GM18867 (cell line): ENCODE data around the gene MSI2.

Experiments
- ATAC-seq: cut with Tn5 transposase; IDR thresholded peaks from one replicate; pipeline ENCODE4 v1.9.1; 2021; ENCODE audit warnings: mild to moderate bottlenecking, moderate library complexity; ENCODE audit not compliant: unreplicated experiment

Gene MSI2

DNA sequence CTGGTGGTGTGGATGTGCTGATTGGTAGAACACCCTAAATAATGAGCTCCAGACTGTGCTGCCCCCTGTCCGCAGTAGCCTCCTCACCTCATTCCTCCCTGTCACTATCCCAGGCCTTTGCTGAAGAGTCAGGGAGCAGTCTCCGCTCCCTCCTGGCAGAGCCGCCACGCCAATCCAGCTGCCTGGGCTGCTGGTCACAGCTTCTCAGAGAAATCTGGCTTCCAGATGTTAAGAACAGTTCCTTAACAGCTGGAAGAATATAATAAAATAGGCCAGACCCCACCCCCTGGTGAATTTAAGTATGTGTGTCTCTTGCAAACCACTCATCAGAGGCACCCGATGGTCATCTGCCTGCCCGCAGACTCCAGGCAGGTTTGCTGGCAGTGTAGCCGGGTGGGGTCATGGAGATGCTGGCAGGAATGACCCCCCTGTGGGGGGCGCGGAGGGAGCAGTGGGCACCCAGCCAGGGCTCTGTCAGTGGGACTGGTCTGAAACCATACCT, 327.8 kb downstream of the MSI2 start:
- ATAC-seq: no peak

DNA sequence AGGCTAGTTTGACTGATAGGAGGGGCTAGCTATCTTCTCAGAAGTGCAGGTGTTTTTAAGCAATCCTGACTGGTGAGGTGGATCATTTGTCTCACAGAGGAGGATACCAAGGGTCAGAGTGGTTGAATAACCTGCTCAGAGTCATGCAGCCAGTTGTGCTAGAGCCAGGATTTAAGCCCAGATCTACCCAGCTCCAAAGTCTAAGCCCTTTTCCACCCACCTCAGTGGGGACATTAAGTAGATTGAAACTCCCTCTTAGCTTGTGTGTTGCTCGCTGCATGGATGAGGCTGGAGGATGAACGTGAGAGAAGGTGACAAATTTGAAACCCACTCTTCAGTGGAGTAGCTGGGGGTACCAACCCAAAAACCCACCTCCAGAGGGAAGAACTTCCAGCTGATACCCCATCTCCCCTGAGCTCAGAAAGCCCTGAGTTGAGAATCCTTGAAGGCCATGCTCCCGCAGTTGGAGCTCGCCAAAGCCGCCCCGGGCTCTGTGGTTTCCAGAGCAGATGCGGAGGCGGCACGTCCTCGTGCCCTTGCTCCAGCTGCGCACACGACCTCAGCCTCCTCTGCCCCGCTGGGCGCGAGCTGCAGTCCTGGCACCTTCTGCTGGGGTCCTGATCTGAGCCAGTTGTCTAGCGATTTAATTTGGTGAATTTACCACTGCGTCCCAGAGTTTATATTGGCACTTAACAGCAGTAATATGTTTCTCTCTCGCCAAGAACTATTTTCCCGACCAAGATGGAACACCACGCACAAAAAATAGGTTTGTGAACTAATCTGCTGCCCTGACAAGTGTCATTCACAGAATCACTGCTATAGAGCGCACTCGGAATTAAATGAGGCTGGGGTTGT, 329.2 kb downstream of the MSI2 start:
- no peak for ATAC-seq

DNA sequence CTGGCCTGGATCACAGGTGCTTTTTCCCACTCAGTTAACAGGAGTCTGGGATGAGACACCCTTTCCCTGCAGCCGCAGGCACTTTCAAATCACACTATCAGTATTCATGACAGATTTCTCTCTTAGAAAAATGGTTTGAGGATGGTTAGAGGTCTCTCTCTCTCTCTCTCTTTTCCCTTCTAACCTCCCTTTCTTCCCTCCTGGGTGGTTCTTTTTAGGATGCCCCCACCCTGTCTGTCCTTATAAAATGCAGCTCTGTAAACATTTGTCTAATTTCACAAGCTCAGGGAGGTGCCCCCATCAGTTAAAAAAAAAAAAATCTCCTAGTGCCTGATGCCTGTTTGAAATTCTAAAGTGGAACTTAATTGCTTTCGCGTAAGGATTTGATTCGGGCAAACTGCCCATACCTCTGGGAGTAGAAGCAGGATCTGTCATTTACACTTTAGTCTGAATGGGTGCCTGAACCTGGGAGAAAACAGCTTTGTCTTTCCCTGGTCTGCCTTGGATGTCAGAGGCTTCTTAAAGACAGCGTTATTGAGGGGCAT, 329.9 kb downstream of the MSI2 start:
- no peak for ATAC-seq

DNA sequence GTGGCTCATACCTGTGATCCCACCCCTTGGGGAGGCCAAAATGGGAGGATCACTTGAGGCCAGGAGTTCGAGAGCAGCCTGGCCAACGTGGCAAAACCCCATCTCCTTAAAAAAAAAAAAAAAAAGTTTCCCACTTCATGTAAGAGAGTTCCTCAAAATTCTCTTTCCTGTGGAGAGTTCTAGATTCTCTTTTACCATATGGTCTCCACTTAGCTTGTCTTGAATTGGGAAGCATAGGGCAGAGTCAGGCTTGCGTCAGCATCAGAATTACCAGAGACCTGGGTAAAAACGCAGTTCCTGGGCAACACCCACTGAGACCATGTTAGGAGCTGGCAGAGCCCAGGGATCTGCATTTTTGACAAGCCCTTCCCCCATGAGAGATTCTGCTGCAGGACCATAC, 330.4 kb downstream of the MSI2 start:
- ATAC-seq: no peak

DNA sequence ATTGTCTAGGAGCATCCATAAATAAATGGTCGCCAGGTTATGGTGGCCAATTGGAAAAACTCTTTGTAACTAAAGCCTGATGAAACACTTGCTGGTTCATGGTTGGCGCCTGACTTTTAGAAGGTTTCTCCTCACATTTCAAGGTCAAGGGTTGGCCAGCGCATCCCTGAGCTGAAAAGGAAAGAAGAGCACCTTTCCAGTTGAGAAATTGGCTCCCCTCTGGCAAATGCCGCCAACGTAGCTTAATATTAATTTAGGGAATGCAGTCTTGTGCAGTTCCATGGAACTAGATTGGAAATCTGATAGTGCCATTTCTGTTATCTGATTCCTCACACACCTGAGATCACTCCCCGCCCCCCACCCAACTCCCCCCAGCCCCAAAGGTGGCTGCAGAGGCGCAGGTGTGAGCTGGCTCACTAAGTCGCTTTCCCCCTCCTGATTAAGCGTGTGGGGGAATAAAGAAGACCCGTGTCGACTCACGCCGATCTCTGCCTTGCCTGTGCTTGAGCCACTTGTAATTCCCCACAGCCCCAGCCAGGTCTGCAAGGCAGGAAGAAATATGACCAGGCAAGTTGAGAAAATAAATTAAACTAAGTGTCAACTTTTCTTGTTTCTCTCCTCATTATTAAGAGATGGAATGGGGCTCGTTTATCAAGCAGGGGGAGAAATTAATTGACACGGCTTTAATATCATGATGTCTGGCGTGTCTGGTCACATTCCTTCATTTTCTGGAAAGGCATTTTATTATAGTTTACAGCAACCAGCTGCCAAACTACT, 331.1 kb downstream of the MSI2 start:
- no peak for ATAC-seq

DNA sequence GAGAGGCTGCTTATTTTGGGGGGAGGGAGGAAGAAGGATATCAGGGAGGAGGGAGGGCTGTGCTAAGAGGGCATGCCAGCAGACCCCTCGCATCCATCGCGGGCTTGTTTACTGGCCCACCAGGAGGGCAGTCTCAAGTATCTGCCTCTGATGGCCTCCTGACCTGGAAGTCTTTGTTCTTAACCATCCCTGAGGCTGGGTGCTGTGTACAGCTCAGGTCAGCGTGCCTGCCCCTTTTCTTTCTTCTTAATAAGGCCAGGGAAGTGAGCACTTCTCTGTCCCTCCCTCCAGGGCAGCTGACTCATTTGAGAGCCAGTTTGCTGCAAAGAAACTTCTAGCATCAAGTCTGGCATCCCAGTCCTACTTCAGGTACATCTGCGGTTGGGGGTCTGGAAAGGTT, 331.8 kb downstream of the MSI2 start:
- no peak for ATAC-seq

DNA sequence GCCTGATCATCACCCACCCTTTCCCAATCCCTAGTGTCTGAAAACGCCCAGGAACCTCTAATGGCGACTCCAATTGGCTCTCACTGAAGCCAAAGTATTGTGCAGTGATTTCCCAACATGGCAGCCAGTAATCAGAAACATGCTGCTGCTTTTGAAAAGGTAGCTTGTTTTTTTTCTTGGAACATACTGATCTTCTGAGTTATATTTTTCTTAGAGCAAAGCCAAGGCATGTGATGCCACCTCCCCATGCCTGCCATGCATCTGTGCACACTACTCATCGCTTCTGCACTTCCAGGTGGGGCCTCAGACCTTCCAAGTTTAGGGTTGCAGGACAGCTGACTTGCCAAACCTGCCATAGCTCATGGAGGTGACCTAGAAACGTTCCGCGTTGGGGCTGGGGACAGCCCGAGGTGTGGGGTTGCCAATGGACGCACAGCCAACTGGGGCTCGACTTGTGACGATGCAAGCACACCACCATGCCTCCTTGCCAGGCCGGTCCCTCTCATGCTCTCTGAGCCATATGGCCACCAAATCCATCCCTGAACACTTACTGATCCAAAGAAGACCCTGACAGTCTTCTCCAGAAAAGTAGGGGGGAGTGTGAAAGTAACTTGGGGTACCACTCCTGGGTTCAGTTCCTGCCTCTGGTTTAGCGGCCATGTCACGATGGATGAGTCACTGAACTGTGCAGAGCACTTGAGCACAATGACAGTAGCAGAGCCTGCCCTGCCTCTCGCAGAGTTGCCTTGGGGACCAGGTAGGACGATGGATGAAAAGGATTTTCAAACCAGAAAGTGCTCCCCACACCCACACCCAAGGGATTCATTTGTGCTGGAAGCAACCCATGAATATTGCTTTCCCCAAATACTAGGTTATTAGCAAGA, 333.1 kb downstream of the MSI2 start:
- ATAC-seq: no peak

DNA sequence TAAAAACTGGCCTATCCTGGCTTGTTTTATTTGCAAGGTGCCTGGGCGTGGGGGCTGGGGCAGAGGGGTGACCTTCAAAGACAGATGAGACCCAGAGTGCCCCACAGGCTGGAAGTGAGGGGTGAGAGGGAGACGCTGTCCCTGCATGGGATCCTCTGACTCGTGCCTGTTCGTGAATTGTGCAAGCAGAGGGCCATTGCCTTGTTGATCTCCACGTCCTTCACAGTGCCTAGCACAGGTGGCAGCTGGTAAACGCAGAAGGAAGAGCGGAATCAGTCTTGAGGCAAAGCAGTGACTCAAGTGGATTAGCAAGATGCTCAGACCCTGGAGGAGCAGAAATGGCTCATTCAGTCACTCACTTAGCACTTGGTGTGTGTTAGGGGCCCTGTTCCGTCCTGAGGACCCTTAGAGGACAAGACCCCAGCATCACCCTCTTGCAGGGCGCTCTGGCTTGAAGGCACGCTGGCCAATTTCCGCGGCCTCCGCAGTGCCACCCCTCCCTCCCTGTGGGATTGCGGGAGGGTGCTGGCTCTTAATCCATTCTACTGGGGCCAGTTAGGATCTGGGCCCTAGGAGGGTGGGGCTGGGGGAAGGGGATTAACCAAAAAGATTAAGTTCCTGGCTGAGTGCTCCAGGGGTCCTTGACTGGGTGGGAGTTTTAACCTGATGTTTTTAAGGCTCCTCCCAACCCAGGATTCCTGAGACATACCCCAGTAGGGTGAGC, 337.6 kb downstream of the MSI2 start:
- ATAC-seq: no peak

DNA sequence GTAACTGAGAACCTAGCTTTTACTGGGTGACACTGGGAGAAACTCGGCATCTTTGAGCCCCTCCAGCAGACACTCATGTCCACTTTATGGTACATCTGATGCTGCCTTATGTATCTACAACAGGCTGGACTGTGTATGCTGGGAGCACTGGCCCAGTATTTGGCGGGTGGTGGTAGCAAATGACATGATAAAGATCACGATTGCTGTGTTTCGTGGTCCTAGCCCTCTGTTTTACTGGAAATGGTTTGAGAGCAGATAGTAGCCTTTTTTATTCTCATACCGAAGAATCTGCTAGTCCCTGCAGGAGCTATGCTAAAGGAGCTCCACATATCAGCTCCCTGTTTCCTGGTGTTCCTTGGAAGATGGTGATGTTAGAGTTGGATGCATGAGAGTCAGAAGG, 338.4 kb downstream of the MSI2 start:
- no peak for ATAC-seq

DNA sequence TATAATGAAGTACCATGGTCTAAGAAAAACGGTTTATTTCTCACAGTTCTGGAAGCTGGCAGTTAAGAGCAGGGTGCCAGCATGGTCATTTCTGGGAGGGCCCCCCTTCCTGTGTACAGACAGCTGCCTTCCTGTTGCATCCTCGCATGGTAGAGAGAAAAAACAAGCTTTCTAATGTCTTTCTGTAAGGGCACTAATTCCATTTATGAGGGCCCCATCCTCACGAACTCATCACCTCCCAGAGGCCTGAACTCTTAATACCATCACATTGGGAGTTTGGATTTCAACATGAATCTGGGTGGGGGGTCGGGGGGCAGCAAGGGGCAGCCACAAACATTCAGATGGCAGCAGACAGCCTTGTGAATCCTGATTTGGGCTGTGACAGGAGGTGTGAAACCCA, 339.1 kb downstream of the MSI2 start:
- no peak for ATAC-seq

DNA sequence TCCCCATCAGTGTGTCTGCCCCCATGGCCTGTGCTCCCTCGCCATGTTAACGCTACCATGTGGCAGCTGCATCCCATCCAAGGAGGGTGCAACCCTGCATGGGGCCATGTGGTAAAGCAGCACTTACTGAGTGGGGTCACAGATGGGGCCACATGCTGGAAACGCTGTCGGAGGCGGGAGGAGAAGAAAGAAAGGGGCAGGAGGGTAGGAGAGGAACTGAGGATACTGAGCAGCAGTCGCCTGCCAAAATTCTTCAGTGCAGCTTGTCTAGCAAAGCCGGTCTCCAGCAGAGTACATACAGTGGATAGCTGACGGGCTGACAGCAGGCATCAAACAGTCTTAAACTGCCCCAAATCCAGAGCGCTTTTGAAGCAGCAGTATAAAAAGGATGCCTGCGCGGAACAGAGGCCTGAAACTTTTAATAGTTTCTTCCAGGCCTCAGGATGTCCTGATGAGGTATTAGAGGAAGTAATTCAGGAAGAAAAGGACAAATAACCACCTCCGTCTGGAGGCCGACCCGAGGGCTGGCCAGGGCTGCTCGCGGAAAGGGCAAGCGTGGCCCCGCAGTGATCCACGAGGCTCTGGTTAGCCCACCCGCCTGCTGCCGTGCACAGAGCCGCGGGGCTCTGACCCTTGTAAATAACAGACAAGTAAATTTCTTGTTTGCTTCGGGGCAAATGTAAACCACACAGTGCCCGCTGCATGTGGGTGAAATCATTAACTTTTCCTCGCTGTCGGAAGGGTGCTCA, 339.8 kb downstream of the MSI2 start:
- ATAC-seq: no peak

DNA sequence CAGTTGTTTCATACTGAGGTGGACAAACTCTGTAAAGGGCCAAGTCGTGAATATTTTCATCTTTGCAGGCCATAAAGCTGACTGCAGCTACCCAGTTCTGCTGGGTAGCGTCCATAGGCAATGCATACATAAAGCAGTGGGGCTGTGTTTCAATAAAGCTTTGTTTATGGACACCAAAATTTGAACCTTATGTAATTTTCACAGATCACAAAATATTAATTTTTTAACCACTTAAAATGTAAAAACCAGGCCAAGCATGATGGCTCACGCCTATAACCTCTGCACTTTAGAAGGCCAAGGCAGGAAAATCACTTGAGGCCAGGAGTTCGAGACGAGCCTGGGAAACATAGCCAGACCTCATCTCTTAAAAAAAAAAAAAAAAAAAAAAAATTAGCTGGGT, 340.8 kb downstream of the MSI2 start:
- no peak for ATAC-seq

DNA sequence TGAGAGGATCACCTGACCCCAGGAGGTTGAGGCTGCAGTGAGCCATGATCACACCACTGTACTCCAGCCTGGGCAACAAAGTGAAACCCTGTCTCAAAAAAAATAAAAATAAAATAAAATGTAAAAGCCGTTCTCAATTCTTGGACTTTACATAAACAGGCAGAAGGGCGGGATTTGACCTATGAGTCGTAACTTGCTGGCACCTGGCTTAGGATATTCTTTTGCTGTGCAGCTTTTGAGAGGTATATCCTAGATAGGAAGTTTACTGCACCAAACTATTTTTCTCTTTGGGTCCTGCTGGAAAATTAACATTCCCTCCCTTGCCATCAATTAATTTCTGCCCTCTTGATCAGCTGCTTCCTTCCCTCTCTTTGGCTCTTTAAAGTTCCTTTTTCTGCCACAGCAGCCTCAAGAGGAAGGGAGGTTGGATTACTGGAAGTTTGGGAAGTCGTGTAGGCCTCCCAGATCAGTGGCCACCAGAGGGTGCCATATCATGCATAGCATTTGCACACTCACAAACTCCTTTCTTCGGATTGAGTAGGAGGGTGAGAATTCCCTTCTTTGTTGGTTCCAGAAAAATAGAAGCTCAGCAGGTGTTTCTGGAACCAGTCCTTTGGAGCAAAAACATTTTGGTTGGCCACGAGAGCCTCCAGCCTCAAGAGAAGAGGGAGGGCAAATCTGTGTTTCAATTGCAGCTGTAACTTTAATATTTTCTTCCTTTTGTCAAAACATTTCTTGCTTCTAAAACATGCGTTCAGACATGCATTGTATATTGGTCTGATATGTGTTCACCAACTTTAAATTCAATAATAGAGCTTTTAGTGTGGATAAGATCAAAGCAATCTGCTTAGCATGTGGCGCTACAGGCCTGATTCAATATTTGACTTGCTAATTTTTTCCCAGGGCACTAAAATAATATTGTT, 341.5 kb downstream of the MSI2 start:
- no peak for ATAC-seq

DNA sequence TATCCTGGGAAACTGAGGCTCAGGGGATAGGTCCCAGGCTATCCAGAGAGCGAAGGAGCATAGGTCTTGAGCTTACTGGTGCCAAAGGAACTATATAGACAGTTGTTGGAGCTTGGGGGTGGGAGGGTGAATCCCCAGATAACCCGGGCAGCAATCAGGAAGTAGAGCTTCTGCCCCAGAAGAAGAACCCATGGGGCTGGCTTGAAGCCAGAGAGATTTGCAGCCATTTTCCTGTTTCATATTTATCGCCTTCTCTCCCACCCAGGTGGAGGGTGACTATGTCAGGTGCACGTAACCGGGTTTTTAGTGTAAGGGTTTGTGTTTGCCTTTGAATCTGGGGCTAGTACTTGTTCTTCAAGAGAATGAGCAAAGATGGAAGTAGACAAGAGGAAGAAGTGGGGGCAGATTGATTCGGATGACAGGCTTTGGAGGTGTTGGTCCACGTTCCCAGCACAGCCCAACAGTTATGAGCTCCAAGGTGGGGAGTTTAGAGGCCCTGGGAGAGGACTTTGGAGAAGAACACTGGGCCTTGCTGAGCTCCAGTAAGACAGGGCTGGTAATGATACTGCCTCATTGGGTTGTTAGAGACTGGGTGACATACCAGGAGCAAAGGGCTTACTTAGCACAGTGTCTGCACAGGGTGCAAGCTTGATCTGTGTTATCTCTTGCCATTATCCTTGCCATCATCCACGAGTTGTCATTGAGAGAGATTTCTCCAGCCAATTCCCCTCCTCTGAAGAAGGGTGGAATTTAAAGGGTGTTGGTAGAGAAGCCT, 343.1 kb downstream of the MSI2 start:
- ATAC-seq: no peak

DNA sequence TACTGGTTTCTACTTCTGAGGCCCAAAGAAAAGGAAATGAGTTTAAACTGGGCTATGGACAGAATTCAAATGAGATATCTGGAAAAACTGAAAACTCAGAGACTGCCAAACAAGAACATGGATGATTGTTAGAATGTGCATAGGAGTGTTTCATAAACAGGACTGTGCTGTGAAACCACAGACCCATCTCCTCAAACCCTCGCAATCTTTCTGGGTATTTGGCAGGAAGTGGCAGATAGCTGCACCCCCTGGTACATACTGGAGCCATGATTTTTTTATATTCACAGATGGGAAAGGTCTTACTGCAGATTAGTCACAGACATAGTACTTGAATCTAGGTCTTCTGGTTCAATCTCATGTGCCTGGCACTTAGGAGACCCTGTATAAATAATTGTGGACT, 343.8 kb downstream of the MSI2 start:
- ATAC-seq: no peak

DNA sequence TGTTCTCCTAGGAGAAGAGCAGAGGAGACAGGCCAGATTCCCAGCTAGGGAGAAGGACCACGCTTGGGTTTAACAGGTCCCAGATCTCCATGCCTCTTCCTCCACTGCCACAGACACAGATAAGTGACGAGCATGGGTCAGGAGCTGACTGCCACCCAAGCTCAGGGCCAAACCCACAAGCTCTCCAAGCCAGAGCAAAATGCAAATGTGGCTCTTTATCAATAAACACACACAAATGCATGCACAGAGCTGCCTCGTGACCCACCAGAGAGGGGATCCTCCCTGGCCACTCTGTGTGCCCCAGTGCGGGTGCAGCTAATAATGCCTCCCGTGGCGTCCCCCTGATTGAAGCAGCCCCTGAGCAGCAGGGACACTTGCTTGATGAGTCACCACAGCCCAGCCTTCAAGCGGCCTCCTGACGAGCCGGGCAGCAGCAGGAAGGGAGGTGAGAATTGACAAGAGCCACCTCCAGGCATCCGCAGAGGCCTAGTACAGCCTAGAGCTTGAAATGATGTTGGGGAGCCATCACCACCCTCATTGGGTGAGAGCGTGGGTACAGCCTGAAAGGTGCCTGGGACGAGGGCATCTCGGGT, 344.9 kb downstream of the MSI2 start:
- ATAC-seq: no peak

DNA sequence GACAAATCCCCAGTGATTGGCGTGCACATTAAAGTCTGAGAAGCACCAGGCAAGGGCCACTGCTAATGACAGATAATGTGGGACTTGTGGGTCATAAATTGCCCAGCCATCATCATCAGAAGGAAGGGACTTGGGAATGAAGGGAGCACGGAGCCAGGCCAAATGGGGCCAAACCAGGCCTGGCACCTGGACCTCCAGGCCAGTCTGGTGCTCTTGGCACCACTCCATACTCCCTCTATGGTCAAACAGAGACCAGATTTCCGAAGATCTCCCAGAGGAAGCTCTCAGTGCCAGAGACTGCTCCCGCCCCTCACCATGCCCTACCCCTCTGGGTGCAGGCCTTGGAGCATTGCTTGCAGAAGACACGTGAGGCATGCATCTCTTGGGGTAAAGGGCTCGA, 346.6 kb downstream of the MSI2 start:
- ATAC-seq: no peak
